Endodermal cell (in vitro differentiated cells): ENCODE results near the gene SLC38A10. TPM values are rescaled to one million over a fixed set of nuclear protein-coding genes. Genes with fewer than 3 reads are reported as not detected.
A peak's percentile ranks its signal among the peaks of the same experiment; 100 is the strongest.

ENCODE experiments used
- DNase-seq: peaks from one replicate; pipeline ENCODE4 v3.0.0-alpha.2; 2017
- H3K27ac ChIP-seq: 2 replicates; pipeline ENCODE4 v1.5.1; 2013; ENCODE audit warnings: mild to moderate bottlenecking, low read depth, low read length, moderate library complexity
- H3K27me3 ChIP-seq: 2 replicates; pipeline ENCODE4 v1.6.1; 2013; ENCODE audit warnings: mild to moderate bottlenecking, low read length, moderate library complexity; ENCODE audit not compliant: insufficient read depth, control insufficient read depth, poor library complexity, severe bottlenecking
- H3K36me3 ChIP-seq: 2 replicates; pipeline ENCODE4 v1.7.0; 2013; ENCODE audit warnings: mild to moderate bottlenecking, low read length, moderate library complexity; ENCODE audit not compliant: control insufficient read depth, insufficient read depth
- H3K4me1 ChIP-seq: one replicate; pipeline ENCODE4 v1.7.0; 2013; ENCODE audit warnings: low read length; ENCODE audit not compliant: control insufficient read depth, insufficient read depth
- H3K4me3 ChIP-seq: 2 replicates; pipeline ENCODE4 v1.5.1; 2013; ENCODE audit warnings: mild to moderate bottlenecking, low read length, moderate library complexity
- H3K9ac ChIP-seq: 2 replicates; pipeline ENCODE4 v1.6.1; 2013; ENCODE audit warnings: mild to moderate bottlenecking, low read length, moderate library complexity; ENCODE audit not compliant: poor library complexity, severe bottlenecking; ENCODE audit errors: extremely low read depth
- H3K9me3 ChIP-seq: 2 replicates; pipeline ENCODE4 v1.6.1; 2013; ENCODE audit warnings: mild to moderate bottlenecking, low read length, moderate library complexity; ENCODE audit not compliant: control insufficient read depth
- H3K27ac Mint-ChIP-seq: 2 replicates; pipeline ENCODE4 v1.8.0; 2020; ENCODE audit warnings: mixed read lengths
- H3K27me3 Mint-ChIP-seq: 2 replicates; pipeline ENCODE4 v1.8.0; 2021; ENCODE audit warnings: mild to moderate bottlenecking, mixed read lengths; ENCODE audit not compliant: insufficient read depth
- H3K36me3 Mint-ChIP-seq: 2 replicates; pipeline ENCODE4 v1.8.0; 2020; ENCODE audit warnings: low read depth, mixed read lengths
- H3K4me1 Mint-ChIP-seq: 2 replicates; pipeline ENCODE4 v1.8.0; 2020; ENCODE audit warnings: mixed read lengths
- H3K4me3 Mint-ChIP-seq: 2 replicates; pipeline ENCODE4 v1.8.0; 2020; ENCODE audit warnings: mild to moderate bottlenecking, moderate library complexity, mixed read lengths
- H3K9me3 Mint-ChIP-seq: 2 replicates; pipeline ENCODE4 v1.8.0; 2020; ENCODE audit warnings: mild to moderate bottlenecking, mixed read lengths
- WGBS, 2 experiments: methylation state at CpG; one replicate each; pipeline versions ENCODE4 v1.1.5 to v1.1.7; 2013; ENCODE audit warnings: missing lambda C conversion rate in 2 of 2, mixed read lengths in 1 of 2; ENCODE audit not compliant: insufficient coverage in 1 of 2, insufficient read length in 1 of 2; 5-methylcytosine and 5-hydroxymethylcytosine counted together
- total RNA-seq, 2 donors: library from RNA; stranded (reverse); fragmentation: NEBNext Ultra II Directional in 1 of 2; extraction: Animal tissue kit (Norgen Biotek cat#: 25700) in 1 of 2; gene quantifications; 2 replicates in 1 of 2; 3 replicates in 1 of 2; pipeline ENCODE4 v1.2.1, GENCODE V29; 2021
- TF ChIP-seq, protein P1 (sequence below): fragments of 200-600 bp; sonication (generic); conservative IDR thresholded peaks from 2 replicates; pipeline ENCODE4 v1.5.0; 2021; ENCODE audit warnings: antibody characterized with exemption, mild to moderate bottlenecking

Gene SLC38A10
- total RNA-seq, 2 donors from 2014 or later: 60.2 to 90.3 TPM

DNA sequence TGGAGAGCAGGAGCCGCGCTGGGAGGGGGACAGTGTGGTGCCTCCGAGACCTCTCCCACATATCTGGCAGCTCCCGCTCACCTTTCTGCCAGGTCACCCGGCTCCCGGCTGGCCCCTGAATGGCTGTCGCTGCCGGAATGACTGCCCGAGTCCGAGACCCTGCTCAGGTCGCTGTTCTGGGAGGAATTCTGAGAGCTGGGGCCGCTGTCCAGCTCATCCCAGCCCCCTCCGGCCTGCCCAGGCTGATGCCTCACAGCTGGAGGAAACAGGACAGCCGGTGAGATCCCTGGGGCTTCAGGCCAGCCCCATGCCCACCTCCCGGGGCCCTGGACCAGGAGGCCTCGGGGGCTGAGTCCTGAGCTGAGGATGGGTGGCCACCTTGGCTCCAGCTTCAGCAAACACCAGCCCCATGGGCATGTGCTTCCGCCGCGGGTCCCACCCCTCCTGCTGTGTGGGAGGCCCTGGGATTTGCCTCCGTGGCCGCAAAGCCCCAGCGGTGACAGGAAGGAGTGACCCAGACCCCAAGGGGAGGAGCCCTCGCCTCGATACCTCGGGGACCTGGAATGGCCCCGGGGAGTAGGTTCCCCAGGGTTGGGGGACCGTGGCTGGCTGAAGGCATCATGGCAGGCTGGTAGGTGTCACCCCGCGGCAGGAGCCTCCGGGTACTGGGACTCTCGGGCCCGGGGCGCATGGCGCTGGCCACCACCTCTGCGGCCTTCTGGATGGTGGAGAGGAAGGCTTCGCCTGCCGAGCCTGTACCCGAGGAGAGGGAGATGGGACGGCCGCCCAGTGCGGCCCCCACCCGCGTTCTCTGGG, 63.1 kb downstream of the SLC38A10 start:
- no peak overlapping the region for H3K27ac ChIP-seq
- no peaks in the 10 kb centered on the region for H3K27me3 ChIP-seq
- no peak overlapping the region for H3K9ac ChIP-seq
- Mint-ChIP-seq H3K36me3 (peaks cover 17% of the 10 kb centered on the region), H3K4me1 (no peaks in the 10 kb centered on the region), H3K9me3 (no peaks in the 10 kb centered on the region), H3K4me3 (no peak overlapping the region), H3K27me3 (no peaks in the 10 kb centered on the region), H3K27ac (no peak overlapping the region)
- no peak for DNase-seq
- H3K4me3 ChIP-seq: no peak overlapping the region
- WGBS, 2 experiments: 92 to 94% methylated on average over 22 to 43 of the region's 43 CpGs
- TF ChIP-seq, protein P1, sequence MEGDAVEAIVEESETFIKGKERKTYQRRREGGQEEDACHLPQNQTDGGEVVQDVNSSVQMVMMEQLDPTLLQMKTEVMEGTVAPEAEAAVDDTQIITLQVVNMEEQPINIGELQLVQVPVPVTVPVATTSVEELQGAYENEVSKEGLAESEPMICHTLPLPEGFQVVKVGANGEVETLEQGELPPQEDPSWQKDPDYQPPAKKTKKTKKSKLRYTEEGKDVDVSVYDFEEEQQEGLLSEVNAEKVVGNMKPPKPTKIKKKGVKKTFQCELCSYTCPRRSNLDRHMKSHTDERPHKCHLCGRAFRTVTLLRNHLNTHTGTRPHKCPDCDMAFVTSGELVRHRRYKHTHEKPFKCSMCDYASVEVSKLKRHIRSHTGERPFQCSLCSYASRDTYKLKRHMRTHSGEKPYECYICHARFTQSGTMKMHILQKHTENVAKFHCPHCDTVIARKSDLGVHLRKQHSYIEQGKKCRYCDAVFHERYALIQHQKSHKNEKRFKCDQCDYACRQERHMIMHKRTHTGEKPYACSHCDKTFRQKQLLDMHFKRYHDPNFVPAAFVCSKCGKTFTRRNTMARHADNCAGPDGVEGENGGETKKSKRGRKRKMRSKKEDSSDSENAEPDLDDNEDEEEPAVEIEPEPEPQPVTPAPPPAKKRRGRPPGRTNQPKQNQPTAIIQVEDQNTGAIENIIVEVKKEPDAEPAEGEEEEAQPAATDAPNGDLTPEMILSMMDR: no peak
- no peaks in the 10 kb centered on the region for H3K4me1 ChIP-seq
- H3K36me3 ChIP-seq: peaks cover 8% of the 10 kb centered on the region
- no peaks in the 10 kb centered on the region for H3K9me3 ChIP-seq

DNA sequence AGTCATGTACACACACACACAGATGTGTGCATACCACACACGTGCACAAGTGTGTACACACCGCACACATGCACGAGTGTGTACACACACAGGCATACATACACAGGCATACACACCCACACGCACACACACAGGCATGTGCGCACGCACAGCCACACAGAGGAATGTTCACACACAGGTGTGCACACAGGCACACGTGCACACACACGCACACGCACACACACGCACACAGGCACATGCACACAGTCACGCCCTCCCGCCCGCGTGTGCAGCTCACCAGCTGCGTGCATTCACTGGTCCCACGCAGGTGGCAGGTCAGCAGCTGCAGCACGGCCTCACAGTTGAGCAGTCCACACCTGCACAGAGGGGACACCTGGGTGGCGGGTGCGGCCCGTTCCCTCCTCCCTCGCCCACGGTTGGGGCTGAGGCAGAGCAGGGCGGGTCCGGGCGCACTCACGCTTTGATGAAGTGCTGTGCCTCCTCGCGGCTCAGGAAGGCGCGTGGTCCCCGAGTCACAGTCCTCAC, 63.9 kb downstream of the SLC38A10 start:
- H3K27ac Mint-ChIP-seq: no peak overlapping the region
- DNase-seq: no peak
- no peak overlapping the region for H3K4me3 Mint-ChIP-seq
- 92 to 94% methylated on average over 26 to 31 of the region's 31 CpGs for WGBS, 2 experiments
- H3K4me1 ChIP-seq: no peaks in the 10 kb centered on the region
- TF ChIP-seq, protein P1: no peak
- H3K4me1 Mint-ChIP-seq: no peaks in the 10 kb centered on the region
- no peak overlapping the region for H3K27ac ChIP-seq
- peaks cover 8% of the 10 kb centered on the region for H3K36me3 ChIP-seq
- no peaks in the 10 kb centered on the region for H3K27me3 ChIP-seq
- H3K9ac ChIP-seq: no peak overlapping the region
- H3K9me3 ChIP-seq: no peaks in the 10 kb centered on the region
- peaks cover 17% of the 10 kb centered on the region for H3K36me3 Mint-ChIP-seq
- H3K4me3 ChIP-seq: no peak overlapping the region
- H3K9me3 Mint-ChIP-seq: no peaks in the 10 kb centered on the region
- peaks cover 1% of the 10 kb centered on the region for H3K27me3 Mint-ChIP-seq

DNA sequence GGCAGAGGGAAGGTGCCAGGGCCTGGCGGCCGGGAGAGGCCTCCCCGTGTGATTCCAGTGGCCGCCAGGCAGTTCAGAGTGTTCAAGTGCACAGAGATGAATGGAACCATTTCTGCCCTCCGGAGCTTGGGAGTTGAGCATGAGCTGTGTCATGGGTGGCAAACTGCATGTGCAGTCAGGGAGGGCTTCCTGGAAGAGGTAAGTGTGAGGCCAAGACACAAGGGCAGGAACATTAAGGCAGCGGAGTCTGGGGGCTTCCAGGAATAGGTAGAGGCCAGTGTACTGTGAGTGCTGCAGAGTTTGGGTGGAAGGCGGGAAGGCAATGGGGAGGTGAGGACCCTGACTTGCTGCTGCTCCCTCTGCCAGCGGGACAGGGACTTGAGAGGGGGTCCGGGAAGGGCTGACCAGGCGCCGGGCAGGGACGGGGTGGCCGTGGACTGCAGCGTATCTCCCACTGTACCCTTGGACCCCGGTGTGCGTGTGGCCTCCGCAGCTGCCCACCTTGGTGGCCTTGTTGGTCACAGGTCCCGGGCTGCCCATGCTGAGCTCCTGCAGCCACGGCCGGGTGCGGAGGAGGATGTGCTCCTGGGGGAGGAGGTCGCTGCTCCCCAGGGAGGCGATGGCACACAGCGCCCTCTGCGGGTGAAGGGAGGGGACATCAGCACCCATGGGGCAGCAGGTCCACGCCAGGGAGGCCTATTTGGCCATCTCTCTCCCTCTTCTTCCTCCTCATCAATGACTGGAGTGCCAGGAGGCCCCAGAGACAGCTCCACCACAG, 64.9 kb downstream of the SLC38A10 start:
- H3K36me3 Mint-ChIP-seq: peaks cover 17% of the 10 kb centered on the region
- Histone ChIP-seq H3K9me3 (no peaks in the 10 kb centered on the region), H3K27me3 (no peaks in the 10 kb centered on the region), H3K36me3 (peaks cover 8% of the 10 kb centered on the region), H3K9ac (no peak overlapping the region), H3K4me1 (no peaks in the 10 kb centered on the region), H3K27ac (no peak overlapping the region), H3K4me3 (no peak overlapping the region)
- no peak overlapping the region for H3K27ac Mint-ChIP-seq
- no peak overlapping the region for H3K4me3 Mint-ChIP-seq
- H3K27me3 Mint-ChIP-seq: peaks cover 8% of the 10 kb centered on the region
- peak; percentile 74 for DNase-seq
- no peaks in the 10 kb centered on the region for H3K9me3 Mint-ChIP-seq
- WGBS, 2 experiments: 91 to 93% methylated on average over 14 to 26 of the region's 26 CpGs
- TF ChIP-seq, protein P1: peak; percentile 74
- H3K4me1 Mint-ChIP-seq: no peaks in the 10 kb centered on the region
